Activated CD8-positive, alpha-beta memory T cell treated with anti-CD3 and anti-CD28 coated beads for 36 hours (primary cell): ENCODE results near the gene IQUB. TPM values are rescaled to one million over a fixed set of nuclear protein-coding genes. Genes with fewer than 3 reads are reported as not detected.
"Not testable (repeated sequence)": the region's sequence is repeated elsewhere in the genome, so short reads cannot be mapped to it uniquely, and the experiment has no call there.

Experiments
- CTCF ChIA-PET: fragments of 350-600 bp; sonication (Branson Sonifier 250); formaldehyde crosslinking; loops from one replicate; lab custom pipeline; 2021; ENCODE audit warnings: antibody characterized with exemption; lab: Charles Lee
- POLR2A ChIA-PET: fragments of 350-600 bp; sonication (Branson Sonifier 250); formaldehyde crosslinking; loops from one replicate; lab custom pipeline; 2021; ENCODE audit warnings: antibody characterized with exemption; lab: Charles Lee
- total RNA-seq, 2 experiments: library from RNA; stranded (reverse); gene quantifications; one replicate each; pipeline ENCODE4 v1.2.3, GENCODE V29; 2021

IQUB gene
- total RNA-seq, 2 experiments from 2014 or later: 0.13 TPM; not detected in 1

DNA sequence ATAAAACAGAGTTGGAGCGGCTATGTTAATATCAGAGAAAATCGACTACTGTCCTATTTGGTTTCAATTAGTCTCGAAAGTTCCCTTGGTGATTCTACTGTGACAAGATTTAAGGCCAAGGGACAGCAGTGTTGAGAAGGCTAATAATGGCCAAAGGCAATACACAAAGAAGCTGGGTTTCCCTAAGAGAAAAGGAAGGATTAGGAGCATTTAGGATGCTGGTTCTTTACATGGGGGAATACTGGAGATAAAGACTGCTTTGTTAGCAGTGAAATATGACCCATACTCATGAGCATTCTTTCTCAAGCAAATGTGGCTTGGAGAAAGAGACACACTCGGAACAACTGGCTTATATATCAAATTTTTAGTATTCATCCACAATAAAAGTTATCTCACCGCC is 32.2 kb downstream of the IQUB start:
- ChIA-PET POLR2A (no interaction called here), CTCF (no interaction called here)

DNA sequence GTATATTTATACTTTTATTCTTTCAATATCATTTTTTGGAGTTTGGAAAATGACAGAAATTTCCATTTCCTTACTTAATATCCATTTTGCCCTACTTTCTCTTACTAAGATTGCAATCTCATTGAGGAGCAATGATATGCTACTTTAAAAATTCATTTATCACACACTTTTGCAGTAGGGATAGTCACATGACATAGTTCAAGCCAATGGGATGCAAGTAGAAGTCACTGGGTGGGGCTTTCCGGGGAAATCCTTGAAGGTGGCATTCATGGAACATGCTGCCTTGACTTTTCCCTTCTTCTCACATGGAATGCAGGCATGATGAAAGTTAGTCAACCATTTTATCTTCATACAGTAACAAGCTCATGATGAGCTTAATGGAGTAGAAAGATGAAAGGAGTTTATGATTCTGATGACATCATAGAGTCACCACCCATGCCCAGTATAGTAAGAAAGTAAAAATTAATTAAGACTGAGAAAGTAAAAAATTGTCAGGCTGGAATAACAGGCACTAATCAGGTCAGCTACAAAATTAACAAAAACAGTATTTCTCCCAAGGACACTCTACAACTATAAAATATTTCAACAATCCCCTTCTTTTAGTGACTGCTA is 33.4 kb downstream of the IQUB start:
- POLR2A ChIA-PET: no interaction called here
- CTCF ChIA-PET: no interaction called here

DNA sequence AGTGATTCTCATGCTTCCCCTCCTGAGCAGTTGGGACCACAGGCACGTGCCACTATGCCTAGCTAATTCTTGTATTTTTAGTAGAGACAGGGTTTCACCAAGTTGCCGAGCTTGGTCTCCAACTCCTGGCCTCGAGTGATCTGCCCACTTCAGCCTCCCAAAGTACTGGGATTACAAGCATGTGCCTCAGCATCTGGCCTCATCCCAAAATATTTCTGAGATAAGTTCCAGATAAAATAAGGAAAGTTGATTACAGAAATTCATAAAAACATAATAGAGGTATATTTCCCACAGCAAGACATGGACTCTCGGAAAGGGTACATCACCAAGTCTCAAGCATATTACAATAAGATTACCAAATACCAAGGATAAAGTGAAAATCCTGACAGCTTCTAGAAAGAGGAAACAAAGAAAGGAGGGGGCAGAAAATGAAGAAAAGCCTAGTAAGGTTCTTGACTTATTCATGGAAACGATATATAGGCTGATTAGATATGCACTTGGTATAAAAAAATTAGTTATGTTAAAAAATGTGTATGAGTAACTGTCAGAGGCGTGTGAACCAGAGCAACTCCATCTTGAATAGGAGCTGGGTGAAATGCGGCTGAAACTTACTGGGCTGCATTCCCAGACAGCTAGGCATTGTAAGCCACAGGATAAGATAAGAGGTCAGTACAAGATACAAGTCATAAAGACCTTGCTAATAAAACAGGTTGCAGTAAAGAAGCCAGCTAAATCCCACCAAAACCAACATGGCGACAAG is 35.0 kb downstream of the IQUB start:
- POLR2A ChIA-PET: no interaction called here
- CTCF ChIA-PET: no interaction called here

DNA sequence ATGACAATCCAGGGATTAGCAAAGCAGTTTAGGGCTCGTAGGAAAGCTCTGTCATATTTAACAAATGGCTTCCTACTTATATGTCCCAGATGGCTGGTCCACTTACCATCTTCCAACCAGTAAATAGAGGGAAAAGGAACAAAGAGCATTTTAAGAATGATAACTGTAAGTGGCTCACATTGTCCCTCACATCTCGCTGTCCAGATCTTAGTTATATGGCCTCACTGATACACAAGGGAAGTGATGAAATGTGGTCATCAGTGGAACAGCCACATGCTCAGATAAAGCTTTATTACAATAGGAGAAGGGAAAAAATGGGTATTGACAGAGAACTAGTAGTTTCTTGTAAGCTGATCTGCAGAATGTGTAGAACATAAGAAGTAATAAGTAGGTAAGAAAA is 35.8 kb downstream of the IQUB start:
- ChIA-PET POLR2A (no interaction called here), CTCF (no interaction called here)

DNA sequence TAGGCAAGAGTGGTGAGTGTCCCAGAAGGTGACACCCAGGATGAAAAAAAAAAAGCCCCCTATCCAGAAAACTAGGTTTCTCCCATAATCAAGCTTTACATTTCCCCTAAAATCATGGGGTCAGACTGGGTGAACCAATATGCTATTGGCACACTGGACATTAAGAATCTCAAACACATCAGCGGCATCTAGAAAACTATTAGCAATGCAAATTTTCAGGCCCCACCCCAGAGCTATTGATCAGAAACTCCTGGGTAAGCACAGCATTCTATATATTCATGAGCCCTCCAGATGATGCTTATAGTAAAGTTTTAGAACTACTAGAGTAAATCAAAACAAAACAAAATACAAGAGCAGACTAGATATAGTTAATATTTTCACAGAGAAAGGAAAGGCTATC is 36.4 kb downstream of the IQUB start:
- ChIA-PET CTCF (no interaction called here), POLR2A (no interaction called here)

DNA sequence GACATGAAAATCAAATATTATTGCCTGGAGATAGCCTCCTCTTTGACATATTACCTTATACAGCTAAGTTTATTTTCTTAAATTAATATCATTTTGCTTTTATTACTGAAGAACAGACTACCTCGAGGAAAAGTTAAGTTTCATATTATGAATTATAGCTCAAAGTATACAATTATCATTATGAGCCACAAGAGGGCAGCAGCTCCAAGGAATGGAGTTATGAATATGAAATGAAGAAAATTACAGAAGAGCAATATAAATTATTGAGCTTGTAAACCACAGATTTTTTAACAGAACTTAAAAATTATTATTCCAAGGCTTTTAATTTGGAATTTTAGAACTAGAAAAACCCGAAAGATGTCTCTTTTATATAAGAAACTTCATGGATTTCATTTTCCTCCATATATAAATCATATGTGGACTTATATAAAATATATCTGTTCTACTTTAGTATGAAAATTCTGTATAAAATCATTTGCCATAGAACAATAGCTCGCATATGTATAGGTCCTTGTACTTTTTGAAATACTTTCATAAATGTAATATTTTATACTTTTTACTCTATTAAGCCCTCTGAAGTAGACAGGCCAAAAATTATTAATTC is 40.1 kb downstream of the IQUB start:
- ChIA-PET CTCF (interaction anchor here (0.9 to 1.5 kb wide), 5 partner anchors 22 to 63 kb away, joined by 3 to 5 read pairs (median 3); partner anchors contain the start of genes IQUB and NDUFA5), POLR2A (no interaction called here)

DNA sequence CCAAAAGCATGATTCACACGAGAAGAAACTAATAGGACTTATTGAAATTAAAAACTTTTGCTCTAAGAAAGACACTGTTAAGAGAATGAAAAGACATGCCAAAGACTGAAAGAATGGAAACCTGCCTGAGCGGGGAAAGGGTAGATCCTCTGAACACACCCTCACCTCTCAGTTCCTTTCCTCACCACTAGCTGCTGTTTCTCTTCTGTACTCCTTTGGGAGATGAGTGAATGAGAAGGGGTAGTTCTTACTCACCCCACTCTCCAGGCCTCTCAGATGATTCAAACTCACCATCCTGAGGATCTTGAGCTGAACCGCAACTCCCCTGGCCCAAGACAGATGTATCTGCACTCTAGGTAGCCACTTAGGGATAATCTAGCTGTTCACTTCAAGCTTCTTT is 41.9 kb downstream of the IQUB start:
- CTCF ChIA-PET: no interaction called here
- POLR2A ChIA-PET: no interaction called here

DNA sequence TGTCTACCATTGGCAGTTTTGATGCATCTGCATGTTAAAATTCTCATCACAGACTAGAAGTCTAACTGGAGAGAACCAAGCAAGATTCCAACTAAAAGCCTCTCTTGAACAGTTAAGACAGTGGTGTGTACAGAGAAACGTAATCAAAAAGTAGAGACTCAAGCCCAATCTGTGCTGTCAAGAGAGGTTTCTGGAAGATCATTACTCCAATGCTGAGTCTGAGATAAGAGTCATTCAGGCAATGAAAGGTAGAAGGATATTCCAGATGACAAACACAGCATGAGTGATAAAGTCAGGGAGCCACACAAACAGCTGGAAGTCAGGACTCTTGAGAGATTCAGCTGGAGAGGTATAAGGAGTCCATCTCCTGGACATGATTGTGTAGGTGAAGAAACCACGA is 48.7 kb downstream of the IQUB start:
- CTCF ChIA-PET: no interaction called here
- POLR2A ChIA-PET: no interaction called here

DNA sequence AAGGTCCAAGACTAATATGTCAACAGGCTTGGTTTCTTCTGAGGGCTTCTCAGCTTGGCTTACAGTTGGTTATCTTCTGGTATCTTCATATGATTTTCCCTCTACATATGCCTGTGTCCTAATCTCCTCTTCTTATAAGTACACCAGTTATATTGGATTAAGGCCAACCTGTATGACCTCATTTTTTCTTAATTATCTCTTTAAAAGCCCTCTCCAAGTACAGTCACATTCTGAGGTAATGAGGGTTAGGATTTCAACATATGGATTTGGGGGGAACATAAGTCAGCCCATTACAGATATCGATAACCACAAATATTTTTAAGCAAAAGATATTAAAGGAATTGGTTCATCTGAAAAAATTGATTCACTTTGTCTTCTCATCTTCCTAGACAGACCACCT is 49.2 kb downstream of the IQUB start:
- CTCF ChIA-PET: no interaction called here
- POLR2A ChIA-PET: no interaction called here

DNA sequence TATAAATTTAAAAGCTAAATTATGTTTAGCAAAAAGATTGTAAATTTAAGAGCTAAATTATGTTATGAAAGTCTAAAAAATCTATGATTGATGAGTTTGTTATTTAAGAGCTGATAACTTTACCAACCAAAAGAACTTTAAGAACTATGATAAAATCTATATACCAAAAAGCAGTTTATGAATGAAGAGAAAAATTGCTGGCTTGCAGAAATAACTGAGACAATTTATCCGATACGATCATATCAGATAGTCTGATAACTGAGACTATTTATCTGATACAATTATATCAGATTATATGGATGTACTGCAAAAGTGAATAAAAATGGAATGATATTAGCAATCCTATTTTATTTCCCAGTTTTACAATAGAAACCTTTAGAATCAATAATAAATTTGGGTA is 50.2 kb downstream of the IQUB start:
- ChIA-PET POLR2A (no interaction called here), CTCF (no interaction called here)

DNA sequence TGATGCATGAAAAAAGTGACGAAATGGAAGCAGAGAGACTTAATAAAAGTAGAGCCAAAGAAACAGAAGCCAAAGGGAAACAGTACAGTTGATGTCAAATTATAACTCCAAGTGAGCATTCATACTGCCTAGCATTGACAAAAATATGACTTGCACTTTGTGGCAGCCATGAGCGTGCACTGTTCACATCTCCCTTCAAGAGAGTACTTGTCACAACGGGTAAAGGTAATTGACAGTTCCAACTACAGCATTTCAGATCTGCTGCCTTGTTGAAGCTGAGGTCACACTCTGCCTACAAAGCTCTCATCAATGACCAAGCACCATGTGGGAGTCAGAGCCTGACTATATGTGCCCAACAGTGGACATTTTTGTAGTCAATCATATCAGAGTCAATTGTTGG is 54.3 kb downstream of the IQUB start:
- ChIA-PET POLR2A (no interaction called here), CTCF (no interaction called here)

DNA sequence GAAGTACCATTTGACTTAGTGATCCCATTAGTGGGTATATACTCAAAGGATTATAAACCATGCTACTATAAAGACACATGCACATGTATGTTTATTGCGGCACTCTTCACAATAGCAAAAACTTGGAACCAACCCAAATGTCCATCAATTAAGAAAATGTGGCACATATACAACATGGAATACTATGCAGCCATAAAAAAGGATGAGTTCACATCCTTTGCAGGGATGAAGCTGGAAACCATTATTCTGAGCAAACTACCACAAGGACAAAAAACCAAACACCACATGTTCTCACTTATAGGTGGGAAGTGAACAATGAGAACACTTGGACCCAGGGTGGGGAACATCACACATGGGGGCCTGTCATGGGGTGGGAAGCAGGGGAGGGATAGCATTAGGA is 56.3 kb downstream of the IQUB start:
- POLR2A ChIA-PET, CTCF ChIA-PET: not testable (repeated sequence)

DNA sequence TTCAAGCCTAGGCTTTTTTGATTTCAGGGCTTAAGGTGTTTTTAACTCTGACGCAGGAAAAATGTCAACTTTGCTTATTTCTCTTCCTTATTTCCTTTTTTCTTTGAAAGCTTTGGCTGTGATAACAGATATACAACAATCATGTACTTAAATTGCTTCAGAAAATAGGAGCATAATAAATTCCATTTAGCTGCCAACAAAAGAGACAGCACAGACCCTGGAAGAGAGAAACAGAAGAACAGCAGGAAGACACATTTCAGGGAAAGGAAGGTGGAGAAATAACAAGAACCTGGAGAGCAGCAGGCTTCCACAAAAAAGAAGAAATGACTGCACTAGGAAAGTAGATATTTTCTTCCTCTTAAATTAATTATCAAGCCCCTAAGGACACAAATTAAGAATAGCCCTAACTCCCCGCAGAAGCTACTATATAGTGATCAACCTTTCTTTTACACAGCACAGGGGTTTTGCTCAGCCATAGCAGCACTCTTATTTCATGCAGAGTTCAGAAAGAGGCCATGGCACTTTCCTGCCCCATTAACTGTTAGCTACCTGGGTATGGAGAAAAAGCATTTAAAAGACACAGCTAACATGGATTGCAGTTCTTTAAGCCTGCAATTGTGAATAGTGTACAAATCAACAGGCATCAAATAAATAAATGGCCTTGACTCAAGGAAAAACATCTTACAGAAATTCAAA is 61.5 kb downstream of the IQUB start:
- POLR2A ChIA-PET: no interaction called here
- CTCF ChIA-PET: no interaction called here

DNA sequence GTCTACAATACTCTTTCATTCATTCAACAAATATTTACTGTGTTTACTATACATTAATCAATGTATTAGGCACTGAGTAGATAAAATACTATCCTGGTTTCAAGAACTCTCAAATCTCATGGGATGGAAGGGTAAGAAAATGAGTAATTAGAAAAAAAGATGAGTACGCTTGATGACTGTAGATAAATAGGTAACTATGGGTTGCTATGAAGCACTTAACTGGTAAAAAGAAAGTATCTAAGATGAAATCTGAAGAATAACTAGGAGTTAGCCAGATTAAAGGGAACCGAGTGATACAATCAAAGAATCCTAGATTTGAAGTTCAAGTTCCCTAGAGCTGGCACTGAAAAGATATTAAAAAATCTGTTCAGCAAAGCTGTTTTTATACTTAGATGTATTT is 62.1 kb downstream of the IQUB start:
- CTCF ChIA-PET: no interaction called here
- POLR2A ChIA-PET: no interaction called here

DNA sequence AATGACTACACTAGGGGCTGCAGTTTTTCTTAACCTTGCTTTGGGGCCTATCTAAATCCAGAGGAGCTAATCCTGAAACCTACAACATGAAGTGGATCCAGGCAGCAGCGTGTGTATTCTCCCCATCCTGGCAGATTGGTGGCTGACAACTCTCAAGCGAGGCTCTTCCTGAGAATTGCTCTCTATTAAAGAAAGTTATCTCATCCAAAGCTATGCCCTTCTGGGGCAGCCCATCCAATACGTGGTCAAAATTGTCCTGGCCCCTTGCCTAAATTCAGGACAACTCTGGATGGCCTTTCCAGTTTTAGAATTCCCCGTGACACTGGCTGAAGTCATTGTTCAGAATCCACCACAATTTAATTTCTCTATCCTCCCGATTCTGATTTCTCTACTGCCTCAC is 66.1 kb downstream of the IQUB start:
- ChIA-PET CTCF (no interaction called here), POLR2A (no interaction called here)

DNA sequence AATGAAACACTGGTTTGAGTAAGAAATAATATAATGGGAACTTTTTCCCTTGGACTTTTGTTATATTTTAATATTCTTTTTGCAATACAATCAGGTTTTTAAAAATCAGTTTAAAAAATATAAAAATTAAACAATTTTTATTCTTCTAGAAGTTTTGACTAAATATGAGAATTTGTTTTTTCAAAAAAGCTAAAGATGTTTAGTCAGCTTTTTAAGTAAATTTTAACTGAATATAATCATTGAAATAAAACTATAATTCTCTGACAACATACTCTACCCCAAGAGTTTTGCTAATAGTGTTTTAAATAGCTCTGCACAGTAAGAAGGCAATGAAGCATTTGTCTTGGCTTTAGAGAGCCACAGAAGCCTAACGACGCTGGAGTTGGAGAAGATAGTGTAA is 70.5 kb downstream of the IQUB start:
- POLR2A ChIA-PET: no interaction called here
- CTCF ChIA-PET: no interaction called here

DNA sequence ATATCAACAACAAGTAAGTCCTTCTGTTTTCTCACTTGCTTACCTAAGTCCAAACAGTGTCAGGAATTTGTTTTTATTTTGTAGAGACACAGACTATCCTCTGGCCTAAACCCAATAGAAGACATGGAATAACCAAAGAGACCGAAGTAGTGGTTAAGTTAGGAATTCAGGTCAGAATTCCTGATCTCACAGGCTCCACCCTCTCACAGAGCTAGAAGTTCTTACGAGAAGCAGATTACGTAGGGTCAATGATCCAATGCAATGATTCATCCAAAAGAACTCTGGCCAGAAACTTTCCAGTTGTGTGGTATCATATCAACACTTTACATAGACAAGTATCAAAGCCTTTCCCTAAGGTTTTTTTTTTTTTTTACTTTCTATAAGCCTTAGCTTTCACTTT is 73.8 kb downstream of the IQUB start:
- ChIA-PET CTCF (no interaction called here), POLR2A (no interaction called here)

DNA sequence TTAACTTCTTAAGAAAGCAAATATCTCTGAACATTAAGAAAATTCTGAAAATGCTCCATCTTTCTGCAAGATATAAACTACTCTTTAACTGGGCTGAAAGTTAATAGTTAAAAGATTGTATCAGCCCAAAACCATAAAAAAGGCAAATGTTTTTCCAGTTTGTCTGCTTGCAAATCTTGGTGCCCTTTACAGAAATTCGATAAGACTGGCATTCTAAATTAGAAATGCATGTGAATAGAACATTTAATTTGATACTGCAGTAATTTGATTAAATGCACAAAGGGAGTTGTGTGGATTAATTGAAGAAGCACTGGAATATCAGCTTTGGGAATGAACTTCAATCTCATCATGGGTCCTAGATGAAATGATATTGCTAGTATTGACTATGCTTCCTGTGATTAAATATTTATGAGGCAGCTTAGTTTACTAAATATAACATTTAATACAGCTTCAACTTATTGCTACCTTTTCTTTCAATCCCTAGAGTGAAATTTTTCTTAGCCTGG is 78.4 kb downstream of the IQUB start:
- ChIA-PET CTCF (no interaction called here), POLR2A (no interaction called here)

DNA sequence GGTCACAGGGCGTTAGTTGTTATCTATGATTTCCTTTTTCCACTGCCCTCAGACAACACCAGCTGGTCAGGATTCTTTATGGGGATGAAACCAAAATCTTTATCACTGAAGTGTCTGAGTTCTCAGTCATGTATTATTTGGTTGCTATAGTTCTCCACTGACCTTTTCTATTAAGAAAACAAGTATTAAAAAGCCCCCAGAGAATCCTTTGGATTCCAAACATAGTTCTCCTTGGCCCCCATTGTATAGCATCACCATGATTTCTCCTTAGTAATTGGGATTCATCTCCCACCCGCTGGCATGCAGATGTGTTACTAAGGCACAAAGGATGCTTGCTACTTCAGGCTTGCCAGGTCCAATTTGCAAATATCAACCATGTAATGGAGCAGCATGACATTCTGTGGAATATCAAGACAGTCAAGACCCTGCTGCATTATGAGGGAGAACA is 94.3 kb downstream of the IQUB start:
- ChIA-PET POLR2A (no interaction called here), CTCF (no interaction called here)

DNA sequence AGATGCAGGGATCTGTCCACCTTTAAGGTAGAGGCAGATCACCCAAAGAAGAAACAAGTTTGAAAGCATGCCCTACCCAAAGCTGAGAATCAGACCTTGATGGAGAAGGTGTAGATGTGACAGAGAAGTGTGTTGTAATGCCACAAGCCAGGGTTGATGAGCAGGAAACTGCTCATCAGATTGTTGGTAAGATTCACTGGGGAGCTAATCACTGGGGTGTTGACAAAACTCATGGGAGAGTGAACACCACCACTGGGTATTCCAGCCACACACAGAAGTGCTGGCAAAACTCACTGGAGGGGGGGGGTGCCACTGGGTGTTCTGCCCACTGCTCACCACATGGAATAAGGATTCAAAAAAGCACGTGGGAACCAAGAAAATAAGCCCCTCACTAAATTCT is 95.2 kb downstream of the IQUB start:
- POLR2A ChIA-PET: no interaction called here
- CTCF ChIA-PET: no interaction called here
